Breast epithelium (tissue), 4 donors: Measurements from ENCODE around the gene HEPACAM. TPM values are rescaled to one million over a fixed set of nuclear protein-coding genes. Genes with fewer than 3 reads are reported as not detected.

Experiments used
- DNase-seq, 2 donors: peaks; one replicate each; pipeline ENCODE4 v3.0.0-alpha.2; 2019; ENCODE audit warnings: low spot score in 2 of 2
- H3K27ac ChIP-seq, 2 donors: fragments of 200-600 bp; sonication (generic) in 1 of 2; one replicate each; pipeline ENCODE4 v1.5.1; 2016 to 2019; ENCODE audit warnings: mild to moderate bottlenecking in 1 of 2
- H3K27me3 ChIP-seq, 2 donors: fragments of 200-600 bp; sonication (generic) in 1 of 2; one replicate each; pipeline versions ENCODE4 v1.5.1 to v1.6.0; 2017 to 2019; ENCODE audit warnings: control low read depth in 1 of 2, mild to moderate bottlenecking in 1 of 2
- H3K36me3 ChIP-seq: fragments of 200-600 bp; one replicate; pipeline ENCODE4 v1.5.1; 2019
- H3K4me1 ChIP-seq, 2 donors: fragments of 200-600 bp; sonication (generic); one replicate each; pipeline ENCODE4 v1.5.1; 2016 to 2019; ENCODE audit warnings: control low read depth in 1 of 2
- H3K4me3 ChIP-seq, 3 donors: fragments of 200-600 bp; sonication (generic); 1 replicate in 2 of 3; 2 replicates in 1 of 3; pipeline ENCODE4 v1.5.1; 2016 to 2019; ENCODE audit warnings: mild to moderate bottlenecking in 3 of 3, moderate library complexity in 2 of 3
- H3K9me3 ChIP-seq, 2 donors: fragments of 200-600 bp; sonication (generic) in 1 of 2; one replicate each; pipeline ENCODE4 v1.5.1; 2016 to 2019; ENCODE audit warnings: control low read depth in 1 of 2
- CTCF ChIP-seq, 3 donors: fragments of 450-650 bp; IDR thresholded peaks; one replicate each; pipeline ENCODE4 v1.5.1; 2016 to 2017; ENCODE audit warnings: antibody characterized with exemption in 3 of 3, mild to moderate bottlenecking in 3 of 3, moderate library complexity in 3 of 3
- POLR2A ChIP-seq: fragments of 450-650 bp; IDR thresholded peaks from one replicate; pipeline ENCODE4 v1.6.1; 2016; ENCODE audit warnings: antibody characterized with exemption, mild to moderate bottlenecking, moderate library complexity
- POLR2AphosphoS5 ChIP-seq, 3 donors: sonication (generic); formaldehyde crosslinking; IDR thresholded peaks; one replicate each; pipeline ENCODE4 v1.6.1; 2017; ENCODE audit warnings: antibody characterized with exemption in 3 of 3
- intact Hi-C: fragments of 100-400 bp; cut with DNase I; formaldehyde crosslinking; loops from one replicate; pipeline ENCODE4 v1.15.1; 2023; ENCODE audit warnings: low total_unique reads
- total RNA-seq, 3 donors: library from RNA; depleted of rRNA; stranded (reverse); fragments of >200 nt; gene quantifications; one replicate each; pipeline ENCODE4 v1.1.0, GENCODE V29; 2016

Gene HEPACAM
- total RNA-seq, 3 donors from 2014 or later = 2.3 to 25.4 (median 6.1) TPM

GRCh38 chr11:124897674-124898262 is 38.1 kb downstream of the HEPACAM start, which contains the start of gene ROBO4:
ROBO4 (minus strand) TSS chr11:124897865; CDS start chr11:124897795, 70 bp downstream.
- Histone ChIP-seq H3K27me3 (no peaks in the 10 kb centered on the region), H3K4me1 (no peaks in the 10 kb centered on the region), H3K9me3 (no peaks in the 10 kb centered on the region), H3K27ac (peak within 1 kb of the TSS; percentile 43 to 80), H3K4me3 (peak within 1 kb of the TSS; percentile 32 to 54 (median 37)), H3K36me3 (no peaks in the 10 kb centered on the region)
- intact Hi-C loops = no loop called here
- DNase-seq = no peak
- TF ChIP-seq POLR2A (no peak), CTCF (IDR thresholded peaks at IDR 0.05) (no peak), POLR2AphosphoS5 (IDR thresholded peaks at IDR 0.05) (no peak)

- H3K27ac ChIP-seq = peak overlapping the region in 1 of 2 donors; percentile 80
- H3K27me3 ChIP-seq = no peaks in the 10 kb centered on the region
- H3K4me3 ChIP-seq = peak overlapping the region; percentile 32 to 54 (median 37)
- DNase-seq = no peak
- TF ChIP-seq POLR2AphosphoS5 (IDR thresholded peaks at IDR 0.05) (no peak), CTCF (IDR thresholded peaks at IDR 0.05) (no peak), POLR2A (no peak)
- intact Hi-C loops = no loop called here
- no peaks in the 10 kb centered on the region for H3K9me3 ChIP-seq
- no peaks in the 10 kb centered on the region for H3K36me3 ChIP-seq
- H3K4me1 ChIP-seq = no peaks in the 10 kb centered on the region
Measured at GRCh38 chr11:124896821-124897391, 38.9 kb downstream of the HEPACAM start.

GRCh38 chr11:124896071-124896750 is 39.6 kb downstream of the HEPACAM start:
- Histone ChIP-seq H3K27me3 (no peaks in the 10 kb centered on the region), H3K9me3 (no peaks in the 10 kb centered on the region), H3K27ac (peak overlapping the region in 1 of 2 donors; percentile 80), H3K36me3 (no peaks in the 10 kb centered on the region), H3K4me3 (peak overlapping the region; percentile 32 to 54 (median 37)), H3K4me1 (no peaks in the 10 kb centered on the region)
- DNase-seq = no peak
- TF ChIP-seq POLR2AphosphoS5 (IDR thresholded peaks at IDR 0.05) (no peak), CTCF (IDR thresholded peaks at IDR 0.05) (no peak), POLR2A (no peak)
- intact Hi-C loops = no loop called here

DNA sequence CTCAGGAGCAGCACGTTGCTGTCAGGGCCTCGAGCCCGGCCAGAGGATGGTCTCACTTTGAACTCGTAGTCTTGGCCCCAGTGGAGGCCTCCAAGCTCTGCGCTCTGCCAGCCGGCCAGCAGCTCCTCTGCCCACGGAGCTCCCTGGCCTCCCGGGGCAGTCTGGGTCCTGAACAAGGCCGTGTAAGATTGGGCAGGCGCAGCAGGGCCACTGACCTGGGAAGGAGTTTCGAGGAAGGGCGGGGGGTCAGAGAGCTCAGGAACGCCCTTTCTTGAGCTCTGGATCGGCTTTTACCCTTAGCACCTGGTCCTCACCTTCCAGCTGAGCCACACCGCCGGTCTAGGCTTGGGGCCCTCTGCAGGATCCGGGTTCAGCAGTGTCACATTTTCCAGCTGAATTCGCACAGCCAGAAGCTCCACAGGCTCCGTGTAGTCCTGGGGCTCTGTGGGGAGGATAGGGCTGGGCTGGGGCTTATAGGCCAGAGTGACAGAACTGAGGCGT is 40.3 kb downstream of the HEPACAM start:
- no peaks in the 10 kb centered on the region for H3K36me3 ChIP-seq
- no peaks in the 10 kb centered on the region for H3K9me3 ChIP-seq
- H3K27ac ChIP-seq = peak overlapping the region in 1 of 2 donors; percentile 80
- H3K4me1 ChIP-seq = no peaks in the 10 kb centered on the region
- intact Hi-C loops = no loop called here
- peak overlapping the region; percentile 32 to 54 (median 37) for H3K4me3 ChIP-seq
- TF ChIP-seq CTCF (IDR thresholded peaks at IDR 0.05) = no peak
- TF ChIP-seq POLR2A = no peak
- no peak for TF ChIP-seq POLR2AphosphoS5 (IDR thresholded peaks at IDR 0.05)
- DNase-seq = no peak
- H3K27me3 ChIP-seq = no peaks in the 10 kb centered on the region
